Measurements from ENCODE around the gene TNF.

The TNF gene

DNA sequence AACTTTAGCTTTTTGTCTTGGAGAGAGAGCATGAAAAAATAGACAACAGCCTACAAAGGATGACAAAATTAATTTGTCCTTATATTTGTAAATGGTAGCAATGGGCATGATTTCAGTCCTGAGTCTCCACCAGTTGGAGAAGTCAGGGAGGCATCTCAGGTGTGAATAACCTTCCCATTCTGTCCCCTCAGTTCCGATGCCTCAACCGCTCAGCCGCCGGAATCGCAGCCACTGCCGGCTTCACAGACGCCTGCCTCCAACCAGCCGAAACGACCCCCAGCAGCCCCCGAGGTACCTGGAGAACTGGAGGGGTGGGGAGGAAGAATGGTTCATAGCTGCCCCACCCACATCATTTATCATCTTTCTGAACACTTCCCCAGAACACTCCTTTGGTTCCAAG lies 48.7 kb downstream of the TNF start:
- Histone ChIP-seq H3K4me3 (ENCODE audit: low read depth, low read length) (no peak overlapping the region), H3K27ac (ENCODE audit: extremely low read depth, low read depth, low read length) (no peak overlapping the region), H3K4me1 (ENCODE audit: control insufficient read depth, insufficient read depth, low read length) (peaks cover 7% of the 10 kb centered on the region; the same call in 1 of the 2 replicates), H3K36me3 (ENCODE audit: control insufficient read depth in 2 of 2, insufficient read depth in 1 of 2, low read length in 2 of 2) (peaks cover 58 to 79% of the 10 kb centered on the region in 2 experiments), H3K9me3 (ENCODE audit: control insufficient read depth, insufficient read depth, low read depth, low read length) (no peaks in the 10 kb centered on the region)
- TF ChIP-seq ZNF560 (tag by site-specific recombination; IDR thresholded peaks at IDR 0.05; ENCODE audit: borderline replicate concordance) (no peak), ZNF169 (tag by site-specific recombination; IDR thresholded peaks at IDR 0.05) (no peak), YY1 (tag by site-specific recombination; IDR thresholded peaks at IDR 0.05) (no peak), OSR2 (tag by site-specific recombination; IDR thresholded peaks at IDR 0.05) (no peak), ZFHX2 (tag by site-specific recombination; conservative IDR thresholded peaks at IDR 0.05) (no peak), ZNF138 (tag by site-specific recombination; IDR thresholded peaks at IDR 0.05; ENCODE audit: borderline replicate concordance) (no peak), ZNF654 (tag by site-specific recombination; IDR thresholded peaks at IDR 0.05; ENCODE audit: low read depth) (no peak), KLF9 (tag by site-specific recombination; IDR thresholded peaks at IDR 0.05; ENCODE audit: low read depth) (no peak), ZNF214 (tag by site-specific recombination; IDR thresholded peaks at IDR 0.05; ENCODE audit: borderline replicate concordance) (no peak), ZNF596 (tag by site-specific recombination; IDR thresholded peaks at IDR 0.05) (no peak)
- POLR2A ChIA-PET, result interaction anchor here (1.0 to 9.7 kb wide), 2 partner anchors 12 to 83 kb away, joined by 3 to 123 read pairs; partner anchors contain the start of gene DDX39B
- CTCF ChIA-PET, result interaction anchor here (1.0 kb wide), 1 partner anchor 106 kb away, joined by 3 read pairs; no protein-coding TSS in a partner anchor

DNA sequence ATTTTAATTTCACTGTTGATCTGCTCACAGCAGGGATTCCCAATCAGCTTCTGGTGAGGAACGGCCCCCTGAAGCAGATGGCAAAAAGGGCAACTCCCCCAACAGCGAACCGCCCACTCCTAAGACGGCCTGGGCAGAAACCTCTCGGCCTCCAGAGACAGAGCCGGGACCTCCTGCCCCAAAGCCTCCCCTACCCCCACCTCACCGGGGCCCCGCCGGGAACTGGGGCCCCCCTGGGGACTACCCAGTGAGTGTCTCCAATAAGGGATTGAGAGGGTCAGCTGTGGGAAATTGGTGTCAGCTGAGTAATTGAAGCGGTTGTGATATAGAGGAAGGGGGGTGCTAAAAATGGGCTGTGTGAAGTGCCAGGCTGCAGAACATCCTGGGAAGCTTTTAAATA lies 51.6 kb downstream of the TNF start:
- ChIA-PET CTCF (interaction anchor here (1.5 to 1.7 kb wide), 2 partner anchors 25 to 30 kb away, joined by 5 to 10 read pairs; partner anchors contain the start of gene BAG6), POLR2A (interaction anchor here (1.0 to 9.7 kb wide), 5 partner anchors 10 to 81 kb away, joined by 3 to 123 read pairs (median 6); partner anchors contain the start of genes ATP6V1G2 and BAG6)
- H3K27ac ChIP-seq (ENCODE audit: extremely low read depth, low read depth, low read length), result no peak overlapping the region
- H3K36me3 ChIP-seq (ENCODE audit: control insufficient read depth in 2 of 2, insufficient read depth in 1 of 2, low read length in 2 of 2), result peaks cover 79 to 100% of the 10 kb centered on the region in 2 experiments
- no peaks in the 10 kb centered on the region for H3K9me3 ChIP-seq (ENCODE audit: control insufficient read depth, insufficient read depth, low read depth, low read length)
- H3K4me3 ChIP-seq (ENCODE audit: low read depth, low read length), result no peak overlapping the region
- peaks cover 6% of the 10 kb centered on the region; the same call in 1 of the 2 replicates for H3K4me1 ChIP-seq (ENCODE audit: control insufficient read depth, insufficient read depth, low read length)
- TF ChIP-seq ZIC2 (tag by site-specific recombination; IDR thresholded peaks at IDR 0.05), result no peak
- TF ChIP-seq AEBP2 (tag by site-specific recombination; IDR thresholded peaks at IDR 0.05; ENCODE audit: borderline replicate concordance), result no peak
- TF ChIP-seq ZBTB8A (tag by site-specific recombination; IDR thresholded peaks at IDR 0.05), result no peak
- no peak for TF ChIP-seq ZNF585B (tag by site-specific recombination; IDR thresholded peaks at IDR 0.05)
- TF ChIP-seq, protein P1, sequence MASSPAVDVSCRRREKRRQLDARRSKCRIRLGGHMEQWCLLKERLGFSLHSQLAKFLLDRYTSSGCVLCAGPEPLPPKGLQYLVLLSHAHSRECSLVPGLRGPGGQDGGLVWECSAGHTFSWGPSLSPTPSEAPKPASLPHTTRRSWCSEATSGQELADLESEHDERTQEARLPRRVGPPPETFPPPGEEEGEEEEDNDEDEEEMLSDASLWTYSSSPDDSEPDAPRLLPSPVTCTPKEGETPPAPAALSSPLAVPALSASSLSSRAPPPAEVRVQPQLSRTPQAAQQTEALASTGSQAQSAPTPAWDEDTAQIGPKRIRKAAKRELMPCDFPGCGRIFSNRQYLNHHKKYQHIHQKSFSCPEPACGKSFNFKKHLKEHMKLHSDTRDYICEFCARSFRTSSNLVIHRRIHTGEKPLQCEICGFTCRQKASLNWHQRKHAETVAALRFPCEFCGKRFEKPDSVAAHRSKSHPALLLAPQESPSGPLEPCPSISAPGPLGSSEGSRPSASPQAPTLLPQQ (tag by site-specific recombination; IDR thresholded peaks at IDR 0.05), result no peak
- TF ChIP-seq, protein P2, sequence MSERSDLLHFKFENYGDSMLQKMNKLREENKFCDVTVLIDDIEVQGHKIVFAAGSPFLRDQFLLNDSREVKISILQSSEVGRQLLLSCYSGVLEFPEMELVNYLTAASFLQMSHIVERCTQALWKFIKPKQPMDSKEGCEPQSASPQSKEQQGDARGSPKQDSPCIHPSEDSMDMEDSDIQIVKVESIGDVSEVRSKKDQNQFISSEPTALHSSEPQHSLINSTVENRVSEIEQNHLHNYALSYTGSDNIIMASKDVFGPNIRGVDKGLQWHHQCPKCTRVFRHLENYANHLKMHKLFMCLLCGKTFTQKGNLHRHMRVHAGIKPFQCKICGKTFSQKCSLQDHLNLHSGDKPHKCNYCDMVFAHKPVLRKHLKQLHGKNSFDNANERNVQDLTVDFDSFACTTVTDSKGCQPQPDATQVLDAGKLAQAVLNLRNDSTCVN (tag by site-specific recombination; optimal IDR thresholded peaks at IDR 0.05), result no peak
- TF ChIP-seq ZNF530 (tag by site-specific recombination; IDR thresholded peaks at IDR 0.05; ENCODE audit: low read depth), result no peak
